Testis (tissue), 2 donors: Measurements from ENCODE around the gene MTA3.
"Not testable (repeated sequence)": the region's sequence is repeated elsewhere in the genome, so short reads cannot be mapped to it uniquely, and the experiment has no call there.

Experiments
- CTCF ChIP-seq, 3 experiments: fragments of 450-650 bp in 2 of 3; fragments of 200-600 bp in 1 of 3; sonication (generic) in 1 of 3; IDR thresholded peaks; one replicate each; pipeline ENCODE4 v1.5.1; 2016 to 2019; ENCODE audit warnings: antibody characterized with exemption in 3 of 3, mild to moderate bottlenecking in 2 of 3, moderate library complexity in 1 of 3
- POLR2A ChIP-seq: fragments of 450-650 bp; IDR thresholded peaks from one replicate; pipeline ENCODE4 v1.6.1; 2017; ENCODE audit warnings: antibody characterized with exemption, mild to moderate bottlenecking, moderate library complexity

GRCh38 chr2:42642371-42642770 is 73.9 kb downstream of the MTA3 start:
- TF ChIP-seq CTCF (IDR thresholded peaks at IDR 0.05); POLR2A: not testable (repeated sequence)
